OCI-LY1 (cell line): ENCODE results near the gene BTBD16.

ENCODE experiments used
- EZH2 ChIP-seq: fragments of 200-600 bp; sonication (generic), shearing (Covaris generic); IDR thresholded peaks from 2 replicates; pipeline ENCODE4 v1.8.0; 2017; ENCODE audit warnings: borderline replicate concordance, mixed run types, mild to moderate bottlenecking, antibody characterized with exemption, low read length, moderate library complexity, mixed read lengths
- TF ChIP-seq, protein P1 (sequence below): fragments of 200-600 bp; sonication (generic), shearing (Covaris generic); IDR thresholded peaks from 2 replicates; pipeline ENCODE4 v1.5.1; 2017; ENCODE audit warnings: mild to moderate bottlenecking, antibody characterized with exemption, low read length, moderate library complexity, mixed read lengths

DNA sequence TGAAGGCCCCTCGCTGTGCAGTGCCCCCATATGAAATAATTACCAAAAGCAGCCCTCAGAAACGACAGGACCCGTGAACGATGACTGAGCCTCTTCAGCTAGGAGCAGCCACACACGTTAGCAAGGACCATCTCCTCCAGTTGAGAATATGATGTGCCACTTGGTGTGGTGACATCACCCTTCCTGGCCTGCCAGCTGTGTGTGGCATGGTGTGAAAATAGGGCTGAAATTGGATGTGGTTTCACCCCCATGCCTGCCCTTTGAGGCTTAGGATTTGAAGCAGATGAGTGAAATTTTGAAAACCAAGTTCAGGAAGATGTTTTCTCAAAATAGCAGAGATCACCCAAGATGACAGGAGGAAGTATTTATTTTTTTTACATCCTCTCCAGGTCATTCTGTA, 49.1 kb upstream of the BTBD16 start:
- no peak for TF ChIP-seq EZH2
- TF ChIP-seq, protein P1, sequence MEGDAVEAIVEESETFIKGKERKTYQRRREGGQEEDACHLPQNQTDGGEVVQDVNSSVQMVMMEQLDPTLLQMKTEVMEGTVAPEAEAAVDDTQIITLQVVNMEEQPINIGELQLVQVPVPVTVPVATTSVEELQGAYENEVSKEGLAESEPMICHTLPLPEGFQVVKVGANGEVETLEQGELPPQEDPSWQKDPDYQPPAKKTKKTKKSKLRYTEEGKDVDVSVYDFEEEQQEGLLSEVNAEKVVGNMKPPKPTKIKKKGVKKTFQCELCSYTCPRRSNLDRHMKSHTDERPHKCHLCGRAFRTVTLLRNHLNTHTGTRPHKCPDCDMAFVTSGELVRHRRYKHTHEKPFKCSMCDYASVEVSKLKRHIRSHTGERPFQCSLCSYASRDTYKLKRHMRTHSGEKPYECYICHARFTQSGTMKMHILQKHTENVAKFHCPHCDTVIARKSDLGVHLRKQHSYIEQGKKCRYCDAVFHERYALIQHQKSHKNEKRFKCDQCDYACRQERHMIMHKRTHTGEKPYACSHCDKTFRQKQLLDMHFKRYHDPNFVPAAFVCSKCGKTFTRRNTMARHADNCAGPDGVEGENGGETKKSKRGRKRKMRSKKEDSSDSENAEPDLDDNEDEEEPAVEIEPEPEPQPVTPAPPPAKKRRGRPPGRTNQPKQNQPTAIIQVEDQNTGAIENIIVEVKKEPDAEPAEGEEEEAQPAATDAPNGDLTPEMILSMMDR: no peak
